ENCODE measurements around the gene FGFR2. TPM values are rescaled to one million over a fixed set of nuclear protein-coding genes. Genes with fewer than 3 reads are reported as not detected.

FGFR2 gene
- total and polyA plus RNA-seq, 3 experiments from 2014 or later = 0.11 to 1.3 (median 0.13) TPM

DNA sequence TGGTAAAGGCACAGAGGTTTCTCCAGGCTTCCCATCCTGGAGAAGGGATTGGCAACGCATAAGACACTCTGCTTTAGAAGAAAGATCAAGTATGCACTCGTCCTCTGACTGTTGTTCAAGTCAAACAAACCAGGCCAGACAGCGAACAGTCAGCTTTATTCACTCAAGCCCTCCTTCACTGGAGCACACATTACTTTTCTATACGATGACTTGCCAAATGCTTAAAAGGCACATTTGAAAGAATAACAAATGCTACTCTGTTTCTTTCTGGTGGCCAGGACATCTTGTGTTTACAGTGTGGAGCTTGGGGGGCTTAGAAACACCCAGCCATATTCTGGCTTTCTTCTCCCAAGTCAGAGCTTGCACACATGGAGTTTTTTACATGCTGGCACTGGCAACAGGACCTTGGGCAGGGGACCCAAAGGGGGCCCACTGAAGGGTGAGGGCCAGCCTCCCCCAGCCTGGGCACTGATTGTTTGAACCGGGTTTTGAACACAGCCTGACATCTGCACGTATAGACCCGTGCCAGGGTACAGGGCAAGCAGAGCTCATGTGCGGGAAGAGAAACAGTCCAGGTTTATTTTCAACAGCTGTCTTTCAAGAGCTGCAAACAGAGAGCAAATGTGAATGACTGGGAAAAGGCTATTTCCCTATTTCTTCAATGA is 33.3 kb upstream of the FGFR2 start:
- ChIA-PET POLR2A (no interaction called here), CTCF (no interaction called here)
- H3K27ac Mint-ChIP-seq = no peak overlapping the region
- DNase-seq = no peak
- H3K27me3 Mint-ChIP-seq = peaks cover 0 to 8% of the 10 kb centered on the region in 2 donors
- no peaks in the 10 kb centered on the region for H3K36me3 Mint-ChIP-seq
- peaks cover 0 to 2% (median 0%) of the 10 kb centered on the region in 5 donors for H3K9me3 Mint-ChIP-seq
- Histone ChIP-seq H3K9me3 (ENCODE audit: low read length) (no peaks in the 10 kb centered on the region), H3K4me1 (ENCODE audit: insufficient read depth, low read length) (no peaks in the 10 kb centered on the region), H3K27me3 (ENCODE audit: insufficient read depth, low read length, poor library complexity, severe bottlenecking) (no peaks in the 10 kb centered on the region), H3K27ac (ENCODE audit: low read depth, low read length) (no peak overlapping the region), H3K4me3 (ENCODE audit: low read length) (no peak overlapping the region), H3K36me3 (ENCODE audit: insufficient read depth, low read length) (no peaks in the 10 kb centered on the region)
- no peak overlapping the region for H3K4me3 Mint-ChIP-seq
- no peaks in the 10 kb centered on the region for H3K4me1 Mint-ChIP-seq

- Histone ChIP-seq H3K4me1 (ENCODE audit: insufficient read depth, low read length) (no peaks in the 10 kb centered on the region), H3K27ac (ENCODE audit: low read depth, low read length) (no peak overlapping the region), H3K36me3 (ENCODE audit: insufficient read depth, low read length) (no peaks in the 10 kb centered on the region), H3K4me3 (ENCODE audit: low read length) (no peak overlapping the region), H3K9me3 (ENCODE audit: low read length) (no peaks in the 10 kb centered on the region), H3K27me3 (ENCODE audit: insufficient read depth, low read length, poor library complexity, severe bottlenecking) (no peaks in the 10 kb centered on the region)
- Mint-ChIP-seq H3K27me3 (peaks cover 0 to 9% of the 10 kb centered on the region in 2 donors), H3K36me3 (no peaks in the 10 kb centered on the region), H3K4me1 (no peaks in the 10 kb centered on the region), H3K9me3 (no peaks in the 10 kb centered on the region), H3K4me3 (no peak overlapping the region), H3K27ac (no peak overlapping the region)
- no peak for DNase-seq
- ChIA-PET POLR2A (no interaction called here), CTCF (no interaction called here)
These were observed 30.6 kb upstream of the FGFR2 start for GRCh38 chr10:121628859-121629258.

DNA sequence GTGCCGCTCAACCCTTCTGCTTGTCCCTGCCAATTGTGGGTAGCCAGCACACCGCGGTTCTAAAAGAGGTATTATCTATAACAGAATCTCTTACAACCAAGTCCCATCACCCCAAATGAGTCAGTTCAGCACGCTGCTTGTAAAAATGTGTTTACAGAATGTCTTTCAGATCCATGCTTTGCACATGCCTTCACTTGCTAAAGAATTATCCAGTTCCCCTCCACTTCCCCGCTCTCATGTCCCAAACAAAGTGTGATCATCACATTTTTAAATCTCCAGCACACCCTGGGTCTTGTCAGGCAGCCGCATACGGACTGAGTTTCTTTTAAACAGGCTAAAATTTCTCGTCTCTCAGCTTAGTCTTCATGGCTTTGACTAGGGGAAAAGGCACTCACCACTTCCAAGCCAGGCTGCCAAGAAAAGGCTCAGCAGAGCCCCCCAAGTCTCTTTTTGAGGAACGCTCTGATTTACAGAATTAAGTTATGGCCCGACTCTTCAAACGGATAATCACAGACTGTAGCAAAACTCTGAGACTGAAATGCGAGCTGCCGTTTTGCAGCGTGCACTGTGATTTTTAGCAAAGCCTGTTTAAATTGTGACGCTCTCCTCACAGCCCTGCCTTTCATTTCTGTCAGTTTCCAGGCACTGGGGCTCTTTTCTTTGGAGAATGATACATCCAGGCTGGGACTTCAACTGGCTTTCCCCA is 29.8 kb upstream of the FGFR2 start:
- Mint-ChIP-seq H3K9me3 (no peaks in the 10 kb centered on the region), H3K27ac (no peak overlapping the region), H3K4me3 (no peak overlapping the region), H3K27me3 (peaks cover 0 to 9% of the 10 kb centered on the region in 2 donors), H3K36me3 (no peaks in the 10 kb centered on the region), H3K4me1 (no peaks in the 10 kb centered on the region)
- no peaks in the 10 kb centered on the region for H3K36me3 ChIP-seq (ENCODE audit: insufficient read depth, low read length)
- ChIA-PET POLR2A (no interaction called here), CTCF (no interaction called here)
- no peaks in the 10 kb centered on the region for H3K27me3 ChIP-seq (ENCODE audit: insufficient read depth, low read length, poor library complexity, severe bottlenecking)
- no peak overlapping the region for H3K27ac ChIP-seq (ENCODE audit: low read depth, low read length)
- no peaks in the 10 kb centered on the region for H3K9me3 ChIP-seq (ENCODE audit: low read length)
- H3K4me1 ChIP-seq (ENCODE audit: insufficient read depth, low read length) = no peaks in the 10 kb centered on the region
- no peak overlapping the region for H3K4me3 ChIP-seq (ENCODE audit: low read length)
- DNase-seq = no peak

DNA sequence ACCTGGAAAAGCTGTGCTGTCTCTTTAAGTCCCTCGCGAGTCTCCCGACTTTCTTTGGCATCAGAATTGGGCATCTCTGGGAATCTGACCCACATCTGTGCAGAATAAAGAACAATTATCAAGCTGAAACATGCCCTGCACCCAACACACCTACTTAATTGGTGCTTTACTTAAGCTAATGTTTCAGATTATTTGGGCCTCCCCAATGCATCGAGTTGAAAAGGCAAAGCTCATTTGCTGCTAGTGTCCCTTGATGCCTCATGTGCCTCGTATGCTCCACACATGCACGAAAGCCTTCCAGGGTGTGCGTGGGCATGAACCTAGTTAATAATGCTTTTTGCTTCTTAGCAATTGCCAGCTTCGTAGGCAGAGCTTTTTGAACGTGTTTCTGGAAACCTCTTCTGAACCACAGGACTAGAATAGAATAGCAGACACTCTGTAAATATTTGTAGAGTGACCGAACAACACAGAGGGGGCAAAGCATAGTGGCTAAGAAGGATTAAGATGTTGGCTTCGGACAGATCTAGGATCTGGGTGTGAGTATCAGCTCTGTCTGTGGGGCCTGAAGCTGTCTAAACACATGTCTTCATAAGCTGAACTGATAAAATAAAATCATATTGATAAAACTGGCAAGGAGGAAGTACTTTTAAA is 26.7 kb upstream of the FGFR2 start:
- Mint-ChIP-seq H3K27ac (no peak overlapping the region), H3K9me3 (no peaks in the 10 kb centered on the region), H3K36me3 (no peaks in the 10 kb centered on the region), H3K4me3 (no peak overlapping the region), H3K4me1 (no peaks in the 10 kb centered on the region), H3K27me3 (peaks cover 3 to 9% of the 10 kb centered on the region in 2 donors)
- ChIA-PET CTCF (no interaction called here), POLR2A (no interaction called here)
- no peak for DNase-seq
- H3K27ac ChIP-seq (ENCODE audit: low read depth, low read length) = no peak overlapping the region
- no peaks in the 10 kb centered on the region for H3K9me3 ChIP-seq (ENCODE audit: low read length)
- H3K4me1 ChIP-seq (ENCODE audit: insufficient read depth, low read length) = no peaks in the 10 kb centered on the region
- H3K4me3 ChIP-seq (ENCODE audit: low read length) = no peak overlapping the region
- no peaks in the 10 kb centered on the region for H3K36me3 ChIP-seq (ENCODE audit: insufficient read depth, low read length)
- H3K27me3 ChIP-seq (ENCODE audit: insufficient read depth, low read length, poor library complexity, severe bottlenecking) = no peaks in the 10 kb centered on the region

GRCh38 chr10:121618906-121619305 is 20.7 kb upstream of the FGFR2 start:
- no peak overlapping the region for H3K27ac Mint-ChIP-seq
- DNase-seq = no peak
- no peak overlapping the region for H3K4me3 ChIP-seq (ENCODE audit: low read length)
- no peaks in the 10 kb centered on the region for H3K4me1 Mint-ChIP-seq
- peaks cover 0 to 13% of the 10 kb centered on the region in 2 donors for H3K27me3 Mint-ChIP-seq
- H3K27me3 ChIP-seq (ENCODE audit: insufficient read depth, low read length, poor library complexity, severe bottlenecking) = no peaks in the 10 kb centered on the region
- peaks cover 0 to 8% (median 4%) of the 10 kb centered on the region in 5 donors for H3K9me3 Mint-ChIP-seq
- H3K27ac ChIP-seq (ENCODE audit: low read depth, low read length) = no peak overlapping the region
- no peaks in the 10 kb centered on the region for H3K4me1 ChIP-seq (ENCODE audit: insufficient read depth, low read length)
- H3K4me3 Mint-ChIP-seq = no peak overlapping the region
- no peaks in the 10 kb centered on the region for H3K9me3 ChIP-seq (ENCODE audit: low read length)
- POLR2A ChIA-PET = no interaction called here
- H3K36me3 ChIP-seq (ENCODE audit: insufficient read depth, low read length) = no peaks in the 10 kb centered on the region
- peaks cover 0 to 1% (median 0%) of the 10 kb centered on the region in 3 donors for H3K36me3 Mint-ChIP-seq
- CTCF ChIA-PET = no interaction called here

- H3K4me1 ChIP-seq (ENCODE audit: insufficient read depth, low read length) = no peaks in the 10 kb centered on the region
- H3K27me3 Mint-ChIP-seq = peaks cover 0 to 13% of the 10 kb centered on the region in 2 donors
- no peak for DNase-seq
- no peaks in the 10 kb centered on the region for H3K27me3 ChIP-seq (ENCODE audit: insufficient read depth, low read length, poor library complexity, severe bottlenecking)
- H3K4me1 Mint-ChIP-seq = no peaks in the 10 kb centered on the region
- no peaks in the 10 kb centered on the region for H3K36me3 ChIP-seq (ENCODE audit: insufficient read depth, low read length)
- POLR2A ChIA-PET = no interaction called here
- H3K27ac Mint-ChIP-seq = no peak overlapping the region
- no peak overlapping the region for H3K4me3 ChIP-seq (ENCODE audit: low read length)
- CTCF ChIA-PET = no interaction called here
- peaks cover 0 to 1% (median 0%) of the 10 kb centered on the region in 3 donors for H3K36me3 Mint-ChIP-seq
- H3K9me3 ChIP-seq (ENCODE audit: low read length) = no peaks in the 10 kb centered on the region
- H3K9me3 Mint-ChIP-seq = peaks cover 0 to 8% (median 4%) of the 10 kb centered on the region in 5 donors
- H3K27ac ChIP-seq (ENCODE audit: low read depth, low read length) = no peak overlapping the region
- H3K4me3 Mint-ChIP-seq = no peak overlapping the region
These were observed 18.9 kb upstream of the FGFR2 start for GRCh38 chr10:121617176-121617575.

DNA sequence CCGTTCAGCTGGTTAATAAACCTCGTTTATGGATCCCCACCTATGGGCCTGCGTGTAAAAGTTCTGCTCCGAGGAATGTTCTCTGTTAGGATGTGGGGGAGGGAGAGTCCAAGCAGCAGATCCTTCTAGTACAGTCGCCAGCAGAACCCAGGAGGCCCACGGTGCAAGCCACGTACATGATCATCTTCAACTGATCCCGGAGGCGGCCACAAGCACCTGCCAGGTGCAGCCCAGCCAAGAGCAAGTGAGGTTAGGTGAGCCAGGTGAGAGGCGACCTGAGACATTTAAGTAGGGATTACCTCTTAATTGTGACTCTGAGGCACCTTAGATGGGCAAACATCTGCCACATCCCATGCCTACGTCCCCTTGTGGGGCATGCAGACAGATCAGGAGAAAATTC is 18.0 kb upstream of the FGFR2 start:
- Mint-ChIP-seq H3K36me3 (peaks cover 0 to 1% (median 0%) of the 10 kb centered on the region in 3 donors), H3K27ac (no peak overlapping the region), H3K4me1 (no peaks in the 10 kb centered on the region), H3K4me3 (no peak overlapping the region), H3K9me3 (peaks cover 0 to 8% (median 4%) of the 10 kb centered on the region in 5 donors), H3K27me3 (peaks cover 0 to 10% of the 10 kb centered on the region in 2 donors)
- Histone ChIP-seq H3K9me3 (ENCODE audit: low read length) (no peaks in the 10 kb centered on the region), H3K27me3 (ENCODE audit: insufficient read depth, low read length, poor library complexity, severe bottlenecking) (no peaks in the 10 kb centered on the region), H3K36me3 (ENCODE audit: insufficient read depth, low read length) (no peaks in the 10 kb centered on the region), H3K27ac (ENCODE audit: low read depth, low read length) (no peak overlapping the region), H3K4me3 (ENCODE audit: low read length) (no peak overlapping the region), H3K4me1 (ENCODE audit: insufficient read depth, low read length) (no peaks in the 10 kb centered on the region)
- ChIA-PET POLR2A (no interaction called here), CTCF (no interaction called here)
- DNase-seq = no peak

- H3K27me3 ChIP-seq (ENCODE audit: insufficient read depth, low read length, poor library complexity, severe bottlenecking) = no peaks in the 10 kb centered on the region
- Mint-ChIP-seq H3K9me3 (peaks cover 0 to 8% (median 4%) of the 10 kb centered on the region in 5 donors), H3K36me3 (peaks cover 0 to 1% (median 0%) of the 10 kb centered on the region in 3 donors), H3K27me3 (peaks cover 1 to 10% of the 10 kb centered on the region in 2 donors), H3K4me1 (no peaks in the 10 kb centered on the region), H3K27ac (no peak overlapping the region), H3K4me3 (no peak overlapping the region)
- H3K4me3 ChIP-seq (ENCODE audit: low read length) = no peak overlapping the region
- no peak overlapping the region for H3K27ac ChIP-seq (ENCODE audit: low read depth, low read length)
- H3K9me3 ChIP-seq (ENCODE audit: low read length) = no peaks in the 10 kb centered on the region
- H3K36me3 ChIP-seq (ENCODE audit: insufficient read depth, low read length) = no peaks in the 10 kb centered on the region
- CTCF ChIA-PET = no interaction called here
- DNase-seq = no peak
- no peaks in the 10 kb centered on the region for H3K4me1 ChIP-seq (ENCODE audit: insufficient read depth, low read length)
- POLR2A ChIA-PET = no interaction called here
These were observed 17.6 kb upstream of the FGFR2 start for GRCh38 chr10:121615836-121616235.

Data from CD8-positive, alpha-beta memory T cell (primary cell).